ENCODE measurements around the gene KIAA1958. TPM values are rescaled to one million over a fixed set of nuclear protein-coding genes. Genes with fewer than 3 reads are reported as not detected.

The KIAA1958 gene
- total and polyA plus RNA-seq, 10 of the 15 experiments (the other 5 are each of a cell fraction or from before 2014, with no cell fraction given): 0.53 to 8.7 (median 4.0) TPM

DNA sequence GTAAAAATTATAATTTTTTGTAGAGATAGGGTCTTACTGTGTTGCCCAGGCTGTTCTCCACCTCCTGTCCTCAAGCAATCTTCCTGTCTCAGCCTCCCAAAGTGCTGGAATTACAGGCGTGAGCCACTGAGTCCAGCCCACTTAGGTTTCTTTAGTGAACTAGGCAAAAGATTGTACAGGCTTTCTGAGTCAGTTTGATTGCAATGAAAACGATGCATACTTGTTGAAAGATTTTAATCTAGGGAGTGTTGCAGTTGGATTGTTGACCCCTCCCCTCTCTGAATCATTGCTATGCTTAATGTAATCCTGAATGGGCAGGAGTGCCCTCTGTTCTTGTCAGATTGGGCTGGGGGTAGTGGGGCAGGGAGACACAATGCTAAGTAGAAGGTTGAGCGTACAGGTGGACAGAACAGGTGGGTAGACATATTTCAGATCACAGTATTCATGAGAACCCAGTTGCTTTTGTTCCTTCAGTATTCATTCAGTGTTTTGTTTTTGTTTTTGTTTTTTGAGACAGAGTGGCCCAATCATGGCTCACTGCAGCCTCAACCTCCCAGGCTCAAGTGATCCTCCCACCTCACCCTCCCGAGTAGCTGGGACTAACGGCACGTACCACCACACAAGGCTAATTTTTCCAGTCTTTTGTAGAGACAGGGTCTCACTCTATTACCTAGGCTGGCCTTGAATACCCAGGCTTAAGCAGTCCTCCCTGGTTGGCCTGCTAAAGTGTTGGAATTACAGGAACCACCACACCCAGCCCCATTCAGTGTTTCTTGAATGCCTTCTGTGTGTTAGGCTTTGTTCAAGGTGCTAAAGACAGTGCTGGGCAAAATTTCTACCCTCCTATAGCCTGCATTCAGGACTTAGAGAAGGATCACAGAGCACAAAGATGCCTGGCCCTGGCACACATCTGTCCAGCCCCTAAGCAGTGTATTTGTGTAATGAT lies 70.1 kb downstream of the KIAA1958 start (continued):
- no peak for TF ChIP-seq POLR2AphosphoS5 (IDR thresholded peaks at IDR 0.05; ENCODE audit: low read length)

GRCh38 chr9:112558476-112558875 lies 71.8 kb downstream of the KIAA1958 start:
- Histone ChIP-seq H3K27me3 (replicated peaks in 1 of 2; ENCODE audit: control insufficient read depth in 2 of 2, insufficient read depth in 2 of 2, low read length in 1 of 2) (no peaks in the 10 kb centered on the region), H3K4me3 (no peak overlapping the region), H3K27ac (ENCODE audit: control insufficient read depth, insufficient read depth) (no peak overlapping the region), H3K4me1 (ENCODE audit: control insufficient read depth, insufficient read depth, low read length) (no peaks in the 10 kb centered on the region), H3K36me3 (ENCODE audit: control insufficient read depth in 2 of 2, insufficient read depth in 2 of 2, low read length in 1 of 2) (no peaks in the 10 kb centered on the region), H2AFZ (ENCODE audit: control insufficient read depth, low read depth, low read length) (no peak overlapping the region), H4K20me1 (ENCODE audit: control insufficient read depth, insufficient read depth) (no peaks in the 10 kb centered on the region), H3K9me3 (replicated peaks; ENCODE audit: control insufficient read depth, insufficient read depth, low read length) (no peaks in the 10 kb centered on the region), H3K4me2 (ENCODE audit: control insufficient read depth, insufficient read depth) (no peak overlapping the region), H3K79me2 (ENCODE audit: control insufficient read depth, insufficient read depth, low read length) (no peaks in the 10 kb centered on the region; the same call in 1 of the 2 replicates), H3K9ac (ENCODE audit: control insufficient read depth, insufficient read depth, low read length) (no peak overlapping the region)
- ATAC-seq: no peak
- no TSS peak for BruUV-seq (replicated peaks)
- CTCF ChIA-PET: no interaction called here
- in situ Hi-C loops (cut with MboI) (no loop called here), intact Hi-C loops (cut with micrococcal nuclease; ENCODE audit: unreplicated experiment) (no loop called here)
- POLR2A ChIA-PET: no interaction called here
- SMC1A ChIA-PET (ENCODE audit: uncharacterized antibody, unreplicated experiment): interaction anchor here (0.6 kb wide), 1 partner anchor 10 kb away, joined by 3 read pairs; no protein-coding TSS in a partner anchor
- 100% methylated on average over 1 of the region's 1 CpG for WGBS (ENCODE audit: insufficient coverage, insufficient replicate concordance, low lambda C conversion rate, missing lambda C conversion rate)
- TF ChIP-seq CREM (IDR thresholded peaks at IDR 0.05; ENCODE audit: low read depth) (no peak), POLR2AphosphoS5 (IDR thresholded peaks at IDR 0.05; ENCODE audit: low read length) (no peak), CHD1 (IDR thresholded peaks at IDR 0.05; ENCODE audit: low read depth, low read length) (no peak), BRCA1 (IDR thresholded peaks at IDR 0.05; ENCODE audit: low read depth, low read length) (no peak), RUNX3 (IDR thresholded peaks at IDR 0.05; ENCODE audit: low read length) (no peak), RAD51 (IDR thresholded peaks at IDR 0.05) (no peak), TCF3 (IDR thresholded peaks at IDR 0.05; ENCODE audit: borderline replicate concordance, insufficient read depth, low read depth, low read length) (no peak), SUZ12 (IDR thresholded peaks at IDR 0.05; ENCODE audit: unreplicated experiment) (no peak), FOS (IDR thresholded peaks at IDR 0.05; ENCODE audit: borderline replicate concordance, extremely low read depth, insufficient read length) (no peak), SMAD5 (IDR thresholded peaks at IDR 0.05; ENCODE audit: low read depth) (no peak), HCFC1 (IDR thresholded peaks at IDR 0.05; ENCODE audit: low read length) (no peak), MTA3 (IDR thresholded peaks at IDR 0.05; ENCODE audit: borderline replicate concordance, low read length) (no peak), NKRF (conservative IDR thresholded peaks at IDR 0.05) (no peak), NFIC (IDR thresholded peaks at IDR 0.05; ENCODE audit: low read depth, low read length) (no peak), TCF7 (IDR thresholded peaks at IDR 0.05; ENCODE audit: borderline replicate concordance) (no peak)
- TF ChIP-seq, protein P1, sequence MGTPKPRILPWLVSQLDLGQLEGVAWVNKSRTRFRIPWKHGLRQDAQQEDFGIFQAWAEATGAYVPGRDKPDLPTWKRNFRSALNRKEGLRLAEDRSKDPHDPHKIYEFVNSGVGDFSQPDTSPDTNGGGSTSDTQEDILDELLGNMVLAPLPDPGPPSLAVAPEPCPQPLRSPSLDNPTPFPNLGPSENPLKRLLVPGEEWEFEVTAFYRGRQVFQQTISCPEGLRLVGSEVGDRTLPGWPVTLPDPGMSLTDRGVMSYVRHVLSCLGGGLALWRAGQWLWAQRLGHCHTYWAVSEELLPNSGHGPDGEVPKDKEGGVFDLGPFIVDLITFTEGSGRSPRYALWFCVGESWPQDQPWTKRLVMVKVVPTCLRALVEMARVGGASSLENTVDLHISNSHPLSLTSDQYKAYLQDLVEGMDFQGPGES (IDR thresholded peaks at IDR 0.05): no peak
- no peak for DNase-seq (ENCODE audit: low read depth, low spot score)
- RAD21 ChIA-PET (ENCODE audit: unreplicated experiment): no interaction called here
- no peak for FAIRE-seq

All from GM12878 (cell line).